ENCODE data around the gene MAMDC2.

DNA sequence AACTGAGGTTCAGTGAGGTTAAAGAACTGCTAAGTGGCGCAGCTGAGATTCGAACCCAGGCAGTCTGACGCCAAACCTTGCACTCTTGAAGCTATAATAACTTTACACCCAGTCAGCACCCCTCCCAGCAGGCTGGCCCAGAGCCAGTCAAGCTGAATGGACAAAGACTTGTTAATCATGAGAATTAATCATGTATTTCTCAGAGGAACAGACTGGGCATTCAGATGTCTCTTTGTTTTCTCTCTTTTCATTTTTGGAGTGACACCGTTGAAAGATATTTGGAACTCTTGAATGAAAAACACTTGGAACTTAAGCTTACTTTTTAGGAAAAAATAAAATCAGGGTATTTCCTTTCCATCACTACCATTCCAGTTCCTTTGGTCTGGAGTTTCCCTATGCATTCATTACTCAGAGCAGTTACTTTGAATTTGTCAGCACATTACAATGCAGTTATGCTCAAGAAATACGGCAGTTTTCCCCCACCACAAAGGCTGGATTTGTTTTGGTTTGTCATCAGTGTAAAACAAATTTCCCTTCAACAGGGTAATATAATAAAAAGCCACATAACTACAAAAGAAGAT lies 22.6 kb upstream of the MAMDC2 start:
- TF ChIP-seq CTCF (IDR thresholded peaks at IDR 0.05) (no peak), EZH2 (IDR thresholded peaks at IDR 0.05; ENCODE audit: borderline replicate concordance, insufficient read depth, low read depth, low read length, poor library complexity, severe bottlenecking) (no peak)

Data from B cell (primary cell).